HG03571 (cell line): ENCODE data around the gene GAPDH.
"Not testable (repeated sequence)": the region's sequence is repeated elsewhere in the genome, so short reads cannot be mapped to it uniquely, and the experiment has no call there.

Experiments used
- ATAC-seq: cut with Tn5 transposase; IDR thresholded peaks from one replicate; pipeline ENCODE4 v1.9.1; 2021; ENCODE audit not compliant: unreplicated experiment

Gene GAPDH

DNA sequence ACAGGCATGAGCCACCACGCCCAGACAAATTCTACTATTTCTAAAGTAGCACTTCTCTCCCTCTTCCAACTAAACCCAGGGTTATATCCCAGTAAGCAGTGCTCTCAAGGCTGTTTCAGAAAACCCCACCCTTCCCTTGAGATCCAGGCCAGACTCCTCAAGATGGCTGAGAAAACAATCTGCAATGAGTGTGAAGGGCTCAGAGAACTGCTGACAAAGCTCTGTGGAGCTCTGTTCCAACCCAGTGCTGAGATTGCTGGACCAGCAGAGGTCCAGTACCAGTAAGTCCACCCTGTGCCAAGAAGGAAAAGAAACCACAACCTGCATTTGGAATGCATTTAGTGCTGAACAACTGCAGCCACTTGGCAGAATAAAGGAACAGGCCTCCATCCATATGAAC, 25.2 kb downstream of the GAPDH start:
- no peak for ATAC-seq

DNA sequence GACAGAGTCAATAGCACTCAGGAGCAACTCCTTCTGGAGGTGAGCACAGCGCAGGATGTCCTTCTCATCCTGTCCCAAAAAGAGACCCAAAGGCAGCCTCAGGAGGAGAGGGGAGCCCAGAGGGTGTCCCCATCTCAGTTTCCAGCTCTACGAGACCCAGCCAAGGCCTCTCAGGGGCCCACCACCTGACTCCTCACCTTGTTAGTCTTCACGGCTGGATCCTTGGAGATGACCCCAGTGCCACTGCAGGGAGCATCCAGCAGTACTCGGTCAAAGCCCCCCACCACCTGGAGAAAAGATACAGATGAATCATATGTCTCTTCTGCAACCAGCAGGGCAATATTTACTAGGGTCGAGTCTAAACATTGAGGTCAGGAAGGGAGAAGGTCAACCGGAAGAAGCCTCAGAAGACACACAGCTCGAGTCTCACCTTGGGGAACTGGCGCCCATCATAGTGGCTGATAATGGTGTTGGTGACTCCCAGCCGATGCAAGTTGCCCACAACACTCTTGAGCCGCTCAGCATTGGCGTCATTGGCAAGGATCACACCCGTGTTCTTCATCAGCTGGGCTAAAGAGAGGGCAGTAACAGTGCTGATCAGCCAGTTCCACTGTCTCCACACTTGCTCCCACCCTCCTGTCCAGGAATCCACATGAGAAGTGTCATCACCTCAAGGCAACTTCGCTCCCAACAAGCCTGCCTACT, 26.3 kb downstream of the GAPDH start:
- ATAC-seq = no peak

DNA sequence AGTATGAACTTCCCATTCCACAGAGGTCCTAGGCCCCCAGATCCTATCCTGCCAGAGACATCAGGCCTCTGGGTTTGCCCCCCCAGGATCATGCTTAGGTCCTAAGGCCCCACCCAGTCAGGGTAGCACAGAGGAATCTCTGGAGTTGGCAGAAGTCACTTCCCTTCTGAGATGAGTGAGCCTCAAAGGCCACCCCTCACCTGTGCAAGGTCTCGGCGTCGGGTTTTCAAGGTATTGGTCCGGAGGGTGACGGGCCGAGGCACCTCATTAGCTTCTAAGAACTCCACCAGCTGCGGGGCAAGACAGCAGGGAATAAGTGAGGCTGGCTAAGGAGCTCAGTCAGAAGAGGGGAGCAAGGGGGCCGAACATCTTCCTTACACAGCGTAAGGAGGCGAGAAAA, 28.6 kb downstream of the GAPDH start:
- ATAC-seq = no peak

DNA sequence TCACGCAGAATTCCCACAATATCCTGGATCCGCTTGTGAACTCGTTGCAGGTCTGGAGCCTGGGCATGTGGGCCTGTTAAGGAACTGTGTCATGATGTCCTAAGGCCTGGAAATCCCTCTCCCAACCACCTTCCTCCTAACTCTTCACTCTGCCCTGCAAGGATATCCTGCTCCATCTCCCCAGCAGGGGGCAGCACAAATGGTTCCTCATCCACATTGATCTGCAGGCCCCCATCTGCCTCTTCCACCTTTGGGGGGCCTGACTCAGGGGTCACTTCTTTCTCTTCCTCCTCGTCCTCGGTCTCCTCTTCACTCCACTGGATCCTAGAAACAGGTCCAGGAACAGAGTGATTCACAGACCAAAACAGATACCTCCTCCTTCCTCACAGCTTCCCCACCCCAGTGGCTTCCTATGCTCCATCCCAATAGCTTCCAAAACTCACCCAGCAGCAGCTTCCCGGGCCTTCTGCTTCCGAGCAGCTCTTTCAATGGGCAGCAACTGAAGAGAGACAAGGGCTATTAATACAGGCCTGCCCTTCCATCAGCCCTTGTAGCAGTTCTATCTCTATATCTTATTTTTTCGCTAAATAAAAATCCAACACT, 29.2 kb downstream of the GAPDH start:
- no peak for ATAC-seq

DNA sequence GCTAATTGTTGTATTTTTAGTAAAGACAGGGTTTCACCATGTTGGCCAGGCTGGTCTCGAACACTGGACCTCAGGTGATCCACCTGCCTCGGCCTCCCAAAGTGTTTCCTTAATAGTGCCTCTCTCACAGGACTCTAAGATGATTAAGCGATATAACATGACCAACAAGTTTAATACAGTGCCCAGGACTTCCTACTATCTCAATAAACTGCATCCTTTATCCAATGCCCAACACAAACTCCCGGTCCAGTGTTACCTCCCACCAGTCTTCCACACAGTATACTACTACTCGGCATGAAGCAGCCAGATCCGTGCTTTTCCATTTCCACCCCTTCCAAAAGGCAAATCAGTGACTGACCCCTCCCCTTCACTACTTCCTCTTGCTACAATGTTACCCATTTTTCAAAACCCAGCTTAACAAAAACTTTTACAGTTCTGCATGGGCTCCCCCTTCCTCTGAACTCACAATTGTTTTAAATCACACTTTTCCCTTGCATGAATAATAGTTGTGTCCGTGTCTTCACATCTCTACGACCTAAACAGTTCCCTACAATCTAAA, 32.9 kb downstream of the GAPDH start:
- ATAC-seq = no peak

DNA sequence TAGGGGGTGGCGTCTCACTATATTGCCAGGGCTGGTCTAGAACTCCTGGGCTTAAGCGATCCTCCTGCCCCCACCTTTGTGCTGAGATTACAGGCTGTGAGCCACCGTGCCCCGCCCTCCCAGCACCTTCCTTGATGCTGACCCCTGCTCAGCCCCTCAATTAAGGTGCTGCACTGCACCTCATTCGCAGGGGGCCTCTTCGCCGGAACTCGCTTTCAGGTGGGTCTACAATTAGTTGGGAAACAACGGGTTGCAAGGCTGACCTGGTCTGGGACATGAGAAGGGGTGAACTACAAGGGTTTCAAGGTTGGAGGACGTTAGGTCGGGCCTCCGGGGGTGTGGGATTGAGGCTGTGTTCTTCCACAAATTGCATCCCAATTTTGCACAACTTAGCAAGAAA, 35.0 kb downstream of the GAPDH start:
- no peak for ATAC-seq

DNA sequence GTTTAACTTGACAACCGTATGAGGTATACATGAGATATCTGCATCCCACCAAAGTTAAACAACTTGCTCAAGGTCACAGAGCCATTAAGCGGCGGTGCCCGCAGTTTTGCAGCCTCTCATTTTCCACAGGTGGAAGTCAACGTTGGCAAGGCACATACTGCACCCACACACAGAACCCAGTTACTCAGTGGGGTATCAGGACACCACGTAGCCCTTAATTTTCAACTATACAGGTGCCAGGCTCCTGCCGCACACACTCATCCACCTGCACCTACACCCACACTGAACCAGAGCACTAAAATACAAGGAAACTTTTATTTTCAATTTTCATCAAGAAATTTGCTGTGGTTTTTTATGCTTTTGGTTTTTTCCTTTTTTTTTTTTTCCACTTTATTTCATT, 35.5 kb downstream of the GAPDH start:
- no peak for ATAC-seq

DNA sequence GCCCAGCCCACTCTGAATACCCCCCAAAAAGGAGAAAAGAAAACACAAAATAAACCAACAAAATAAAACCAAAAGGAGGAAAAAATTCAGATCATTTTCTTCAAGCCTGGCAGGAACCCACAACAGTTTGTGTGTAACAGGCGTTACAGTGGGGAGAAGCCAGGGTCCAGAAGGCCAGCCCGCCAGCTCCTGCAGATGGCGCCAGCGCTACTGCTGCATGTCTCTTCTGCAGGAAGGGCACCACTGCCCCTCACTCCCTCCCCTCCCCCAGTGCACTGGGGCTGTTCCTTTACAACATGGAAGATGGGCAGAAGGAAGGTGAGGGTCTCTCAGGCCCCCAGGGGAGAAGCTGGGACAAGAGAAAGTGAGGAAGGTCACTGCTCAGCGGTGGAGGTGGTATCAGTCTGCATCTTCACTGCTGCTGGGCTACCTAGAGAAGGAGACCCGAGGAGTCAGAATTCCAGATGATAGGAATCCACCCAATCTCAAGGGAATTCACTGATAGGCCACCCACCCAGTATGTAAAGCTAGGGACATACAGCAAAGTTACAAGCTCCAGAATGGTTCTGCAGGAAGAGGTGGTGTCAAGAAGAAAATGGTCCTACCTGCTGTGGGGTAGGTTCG, 36.1 kb downstream of the GAPDH start:
- no peak for ATAC-seq

DNA sequence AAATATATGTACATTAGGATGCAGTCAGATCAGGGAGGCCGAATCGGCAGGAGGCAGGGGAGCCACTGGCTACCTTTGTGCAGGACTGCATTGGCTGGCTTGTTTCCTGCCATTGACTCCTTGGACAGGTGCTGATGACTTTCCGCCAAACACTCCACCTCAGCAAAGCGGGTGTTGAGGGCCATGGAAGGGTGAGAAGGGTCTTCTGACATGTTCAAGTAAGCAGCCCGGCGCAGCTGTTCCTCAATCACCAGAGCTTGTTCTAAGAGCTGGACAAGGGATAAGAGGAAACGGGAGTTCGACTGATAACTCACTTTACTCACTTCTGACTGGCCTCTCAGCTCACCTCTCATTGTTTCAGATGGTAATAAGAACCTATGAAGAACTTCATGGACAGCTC, 38.7 kb downstream of the GAPDH start:
- no peak for ATAC-seq

DNA sequence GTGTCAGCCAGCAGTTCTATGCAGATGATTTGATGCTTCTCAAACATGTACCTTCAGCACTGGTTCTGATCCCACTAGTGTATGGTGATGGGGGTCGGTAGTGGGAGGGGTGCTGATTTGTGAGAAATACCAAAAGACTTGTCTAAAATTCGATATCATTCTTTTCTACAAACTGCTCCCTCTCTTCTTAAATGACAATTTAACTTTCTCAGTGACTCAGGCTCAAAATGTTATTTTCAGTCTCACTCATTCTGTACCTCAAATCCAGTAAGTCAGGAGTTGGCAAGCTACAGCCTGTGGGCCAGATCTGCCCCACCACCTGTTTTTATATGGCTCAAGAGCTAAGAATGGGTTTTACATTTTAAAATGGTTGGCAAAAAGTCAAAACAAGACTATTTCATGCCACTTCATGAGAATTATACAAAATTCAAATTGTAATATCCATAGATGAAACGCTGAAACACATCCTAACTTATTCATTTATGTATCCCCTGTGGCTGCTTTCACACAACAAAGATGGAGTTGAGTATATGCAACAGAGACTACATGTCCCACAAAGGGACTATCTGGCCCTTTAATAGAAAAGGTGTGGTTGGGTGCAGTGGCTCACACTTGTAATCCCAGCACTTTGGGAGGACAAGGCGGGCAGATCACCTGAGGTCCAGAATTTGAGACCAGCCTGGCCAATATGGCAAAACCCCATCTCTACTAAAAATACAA, 40.4 kb downstream of the GAPDH start:
- ATAC-seq = no peak

DNA sequence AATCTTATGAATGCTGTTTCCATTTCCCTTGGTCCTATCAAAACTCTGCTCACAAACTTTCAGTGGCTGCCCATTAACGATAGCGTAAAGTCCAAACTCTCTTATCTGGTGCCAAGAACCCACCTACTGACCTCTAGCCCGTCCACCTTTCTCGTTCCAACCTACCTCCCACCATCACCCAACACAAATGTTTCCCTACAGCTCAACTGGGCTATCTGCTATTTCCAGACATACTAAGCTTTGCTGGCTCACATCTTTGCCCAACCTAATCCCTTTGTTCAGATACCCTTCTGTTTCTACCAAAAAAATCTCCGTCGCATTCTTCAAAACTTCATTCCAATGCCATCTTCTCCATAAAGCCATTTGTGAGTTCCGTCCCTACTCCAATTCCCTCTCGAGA, 41.3 kb downstream of the GAPDH start:
- ATAC-seq = no peak

DNA sequence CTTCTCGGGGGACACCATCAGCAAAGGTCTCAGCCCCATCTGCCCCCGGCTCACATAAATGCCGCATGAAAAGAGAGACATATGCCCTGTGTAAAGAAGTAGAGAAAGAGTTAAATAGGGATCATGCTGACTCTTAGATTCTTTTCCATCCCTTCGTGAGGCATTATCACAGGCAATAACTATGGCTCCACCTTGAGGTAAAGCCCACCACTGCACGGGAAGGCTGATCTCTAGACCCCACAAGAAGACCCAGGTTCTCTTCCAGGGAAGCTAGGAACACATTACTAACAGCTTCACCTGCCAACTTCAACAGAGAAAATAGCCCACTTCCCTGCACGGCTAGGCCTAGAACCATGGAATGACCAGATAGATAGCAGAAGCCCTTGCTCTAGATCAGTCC, 47.9 kb downstream of the GAPDH start:
- no peak for ATAC-seq

DNA sequence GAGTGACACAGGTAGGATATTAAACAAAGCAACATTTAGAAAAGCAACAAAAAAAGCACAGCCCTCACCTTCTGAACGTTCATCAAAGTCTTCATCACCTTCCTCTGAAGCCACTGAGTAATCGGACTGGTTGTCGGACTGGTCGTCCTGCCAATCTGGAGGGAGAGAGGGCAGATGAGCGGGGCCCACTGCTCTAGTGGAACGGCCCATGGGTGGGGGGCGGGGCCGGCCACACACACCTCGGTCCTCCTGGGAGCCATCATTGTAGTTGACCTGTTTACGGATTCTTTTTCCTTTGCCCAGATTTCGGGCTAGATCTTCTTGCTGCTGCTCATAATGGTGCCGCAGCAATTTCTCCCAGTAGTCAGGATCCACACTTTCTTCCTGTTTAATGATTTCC, 48.6 kb downstream of the GAPDH start:
- ATAC-seq = no peak

DNA sequence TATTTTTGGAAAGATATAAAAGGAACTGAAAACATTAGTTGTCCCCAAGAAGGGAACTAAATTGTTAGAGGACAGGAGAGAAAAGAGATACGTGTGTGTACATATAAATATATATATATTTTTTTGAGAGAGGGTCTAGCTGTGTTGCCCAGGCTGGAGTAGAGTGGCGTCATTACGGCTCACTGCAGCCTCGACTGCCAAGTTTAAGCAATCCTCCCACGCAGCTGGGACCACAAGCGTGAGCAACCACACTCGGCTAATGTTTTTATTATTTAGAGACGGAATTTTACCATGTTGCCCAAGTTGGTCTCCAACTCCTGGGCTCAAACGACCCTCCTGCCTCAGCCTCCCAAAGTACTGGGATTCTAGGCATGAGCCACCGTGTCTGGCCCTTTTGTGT, 50.0 kb downstream of the GAPDH start:
- ATAC-seq = no peak

DNA sequence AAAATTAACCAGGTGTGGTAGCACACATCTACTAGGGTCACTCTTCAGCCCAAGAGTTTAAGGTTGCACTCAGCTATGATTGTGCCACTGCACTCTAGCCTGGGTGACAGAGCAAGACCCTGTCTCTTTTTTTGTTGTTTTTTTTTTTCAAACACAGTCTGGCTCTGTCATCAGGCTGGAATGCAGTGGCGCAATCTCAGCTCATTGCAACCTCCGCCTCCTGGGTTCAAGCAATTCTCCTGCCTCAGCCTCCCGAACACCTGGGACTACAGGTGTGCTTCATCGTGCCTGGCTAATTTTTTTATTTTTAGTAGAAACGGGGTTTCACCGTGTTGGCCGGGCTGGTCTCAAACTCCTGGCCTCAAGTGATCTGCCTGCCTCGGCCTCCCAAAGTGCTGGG, 52.3 kb downstream of the GAPDH start:
- ATAC-seq = not testable (repeated sequence)
